NCI-H345 treated with DMSO at 0.1 percent for 48 hours (cell line): ENCODE data around the gene C4orf50.
A peak's percentile ranks its signal among the peaks of the same experiment; 100 is the strongest.

ENCODE experiments used
- DNase-seq: peaks from one replicate; lab custom pipeline; 2025; ENCODE audit not compliant: unreplicated experiment; lab: John Stamatoyannopoulos, UW

C4orf50 gene

GRCh38 chr4:5925419-5926200, 92.6 kb downstream of the C4orf50 start:
- no peak for DNase-seq

- DNase-seq, result no peak
Measured at GRCh38 chr4:5924461-5925125, 93.6 kb downstream of the C4orf50 start.

- DNase-seq, result no peak
Measured at GRCh38 chr4:5923376-5923775, 94.9 kb downstream of the C4orf50 start.

GRCh38 chr4:5922556-5922955, 95.7 kb downstream of the C4orf50 start:
- DNase-seq, result no peak

GRCh38 chr4:5921981-5922380, 96.2 kb downstream of the C4orf50 start:
- DNase-seq, result no peak

- no peak for DNase-seq
Measured at GRCh38 chr4:5921101-5921980, 96.9 kb downstream of the C4orf50 start.

- no peak for DNase-seq
Measured at GRCh38 chr4:5919571-5919970, 98.7 kb downstream of the C4orf50 start.

- DNase-seq, result no peak
Measured at GRCh38 chr4:5919044-5919443, 99.2 kb downstream of the C4orf50 start.

GRCh38 chr4:5918331-5918985, 99.8 kb downstream of the C4orf50 start:
- no peak for DNase-seq

- no peak for DNase-seq
Measured at GRCh38 chr4:5917672-5918071, 100.6 kb downstream of the C4orf50 start.

- DNase-seq, result no peak
Measured at GRCh38 chr4:5916229-5916628, 102.0 kb downstream of the C4orf50 start.

- DNase-seq, result no peak
Measured at GRCh38 chr4:5913454-5913853, 104.8 kb downstream of the C4orf50 start.

GRCh38 chr4:5912614-5913019, 105.6 kb downstream of the C4orf50 start:
- peak; percentile 53 for DNase-seq

GRCh38 chr4:5908876-5909427, 109.3 kb downstream of the C4orf50 start:
- DNase-seq, result no peak

GRCh38 chr4:5906191-5906590, 112.0 kb downstream of the C4orf50 start:
- DNase-seq, result no peak

- no peak for DNase-seq
Measured at GRCh38 chr4:5905714-5906113, 112.5 kb downstream of the C4orf50 start.

GRCh38 chr4:5900844-5901243, 117.4 kb downstream of the C4orf50 start:
- DNase-seq, result no peak

GRCh38 chr4:5899881-5900280, 118.3 kb downstream of the C4orf50 start:
- DNase-seq, result no peak

- no peak for DNase-seq
Measured at GRCh38 chr4:5899396-5899795, 118.8 kb downstream of the C4orf50 start.

GRCh38 chr4:5897674-5898073, 120.6 kb downstream of the C4orf50 start:
- DNase-seq, result no peak

- DNase-seq, result no peak
Measured at GRCh38 chr4:5895287-5895686, 122.9 kb downstream of the C4orf50 start.
